ENCODE measurements around the gene MB.

MB gene

GRCh38 chr22:35612903-35613302, 4.2 kb downstream of the MB start:
- DNase-seq = no peak

GRCh38 chr22:35611891-35612576, 5.1 kb downstream of the MB start:
- no peak for DNase-seq

- no peak for DNase-seq
These were observed 5.8 kb downstream of the MB start for GRCh38 chr22:35611200-35611890.

- DNase-seq = no peak
These were observed 6.4 kb downstream of the MB start for GRCh38 chr22:35610741-35611140.

GRCh38 chr22:35609761-35610160, 7.4 kb downstream of the MB start:
- no peak for DNase-seq

DNA sequence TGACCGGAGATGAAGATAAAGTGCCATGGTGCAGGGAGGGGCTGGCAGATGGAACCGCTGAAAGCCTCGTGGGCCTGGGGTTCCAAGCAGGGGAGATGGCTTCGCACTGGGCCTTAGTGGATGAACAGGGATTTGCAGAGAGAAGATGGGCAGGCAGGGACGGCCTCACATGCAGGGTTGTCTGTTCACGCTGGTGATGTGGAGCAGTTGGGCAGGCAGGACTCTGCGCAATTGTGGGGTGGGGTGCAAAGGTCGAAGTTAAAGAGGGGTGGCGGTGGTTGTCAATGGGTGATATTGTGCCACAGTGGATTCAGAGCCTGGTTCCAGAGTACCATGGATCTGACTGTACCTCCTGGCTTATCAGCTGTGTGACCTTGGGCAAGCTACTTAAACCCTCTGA, 7.9 kb downstream of the MB start:
- DNase-seq = no peak

DNA sequence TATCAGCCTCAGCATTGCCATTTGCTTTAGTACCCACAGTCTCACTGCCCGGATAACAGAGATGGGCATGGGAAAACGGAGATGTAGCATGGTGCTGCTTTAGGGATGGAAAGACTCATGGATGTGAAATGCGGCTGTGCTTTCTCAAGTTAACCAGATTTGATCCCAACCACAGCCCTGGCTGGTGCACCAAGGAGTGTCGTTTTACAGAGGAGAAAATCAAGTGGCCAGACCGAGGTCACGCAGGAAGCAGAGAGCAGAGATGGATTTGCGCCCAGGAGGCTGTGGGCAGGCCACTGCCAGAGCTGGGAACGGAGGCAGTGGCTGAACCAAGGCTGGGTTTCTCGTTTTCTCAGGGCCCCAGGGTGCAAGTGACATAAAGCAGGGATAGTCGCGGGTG, 9.0 kb downstream of the MB start:
- DNase-seq = no peak

GRCh38 chr22:35606916-35607315, 10.2 kb downstream of the MB start:
- no peak for DNase-seq

DNA sequence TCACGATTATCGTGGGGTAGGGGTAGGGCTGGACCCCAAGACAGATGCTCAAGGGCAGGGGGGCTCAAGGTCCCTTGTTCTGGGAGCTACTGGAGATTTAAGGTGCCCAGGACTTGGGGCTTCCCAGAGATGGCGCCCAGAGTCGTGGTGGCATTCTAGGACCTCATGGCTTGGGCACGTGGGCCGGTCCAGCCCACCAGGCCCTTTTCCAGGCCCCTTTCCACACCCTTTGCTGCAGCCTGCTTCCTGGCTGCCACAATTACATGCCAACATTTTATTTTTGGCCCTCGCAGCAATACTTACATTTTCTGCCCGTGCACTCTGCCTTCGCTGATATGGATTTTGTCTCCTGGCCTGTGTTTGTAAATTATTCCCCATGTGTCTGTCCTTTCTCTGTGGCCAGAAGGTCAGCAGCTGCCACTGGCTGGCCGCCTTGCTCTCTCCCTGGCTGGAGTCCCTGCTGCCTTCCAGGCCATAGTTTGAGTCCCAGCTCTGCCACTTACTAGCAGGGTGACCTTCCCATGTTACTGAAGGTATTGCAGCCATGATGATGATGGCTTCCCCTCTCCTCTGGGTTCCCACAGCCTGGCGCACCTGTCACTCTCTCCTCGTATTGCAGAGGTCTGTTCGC, 11.2 kb downstream of the MB start:
- no peak for DNase-seq

- no peak for DNase-seq
These were observed 11.8 kb downstream of the MB start for GRCh38 chr22:35605369-35605680.

DNA sequence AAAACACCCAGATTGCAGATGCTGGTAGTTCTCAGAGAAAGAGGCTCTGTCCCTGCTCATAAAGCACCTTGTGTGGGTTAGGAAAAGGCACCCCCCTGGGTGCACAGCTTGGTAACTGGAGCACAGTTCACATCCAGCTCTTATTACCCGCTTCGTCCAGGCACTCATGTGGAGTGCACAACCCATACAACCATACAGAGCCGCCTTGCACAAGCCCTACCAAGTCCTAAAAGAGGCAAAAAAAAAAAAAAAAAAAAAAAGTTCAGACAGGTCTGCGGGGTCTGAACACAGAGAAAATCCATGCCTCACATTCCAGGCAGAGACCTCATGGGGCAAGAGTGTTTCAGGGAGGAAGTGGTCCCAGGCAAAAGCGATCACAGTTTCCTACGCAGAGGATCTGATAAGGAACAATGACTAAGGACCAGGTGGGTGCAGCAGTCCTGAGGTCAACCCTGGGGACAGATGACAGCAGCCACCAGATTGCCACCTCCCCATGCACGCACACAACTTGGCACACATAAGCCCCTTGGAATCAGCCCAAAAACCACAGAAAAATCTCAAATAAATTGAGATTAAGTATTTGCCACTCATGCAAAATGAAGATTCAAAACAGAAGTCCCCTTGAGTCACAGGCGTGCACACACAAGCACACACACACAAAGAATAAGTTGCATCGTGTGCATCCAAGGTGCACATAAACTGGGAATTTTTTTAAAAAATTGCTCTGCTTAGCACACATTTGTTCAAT, 12.3 kb downstream of the MB start:
- DNase-seq = no peak

- DNase-seq = no peak
These were observed 15.2 kb downstream of the MB start for GRCh38 chr22:35601743-35602615.

GRCh38 chr22:35601013-35601580, 16.0 kb downstream of the MB start:
- no peak for DNase-seq

- DNase-seq = no peak
These were observed 16.7 kb downstream of the MB start for GRCh38 chr22:35600476-35600875.

GRCh38 chr22:35599364-35599763, 17.8 kb downstream of the MB start:
- no peak for DNase-seq

GRCh38 chr22:35598396-35598710, 18.8 kb downstream of the MB start:
- no peak for DNase-seq

- DNase-seq = no peak
These were observed 19.3 kb downstream of the MB start for GRCh38 chr22:35597692-35598395.

DNA sequence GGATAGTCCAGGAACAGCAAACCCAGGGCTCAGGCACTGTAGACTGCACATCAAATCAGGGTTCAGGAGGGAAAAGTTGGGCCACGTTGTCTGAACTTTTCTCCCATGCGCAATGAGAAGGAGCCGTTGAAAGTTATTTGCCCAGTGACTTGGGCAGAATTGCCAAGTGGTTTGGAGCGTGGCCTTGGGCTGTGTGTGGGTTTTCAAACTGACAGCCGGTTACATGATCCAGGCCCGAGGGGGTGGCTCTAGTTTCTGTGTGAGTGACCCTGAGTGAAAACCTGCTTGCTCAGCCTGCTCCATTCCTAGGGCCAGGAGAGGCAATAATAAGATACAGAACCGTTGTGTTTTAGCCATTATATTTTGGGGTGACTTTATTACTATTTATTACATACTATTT, 20.3 kb downstream of the MB start:
- no peak for DNase-seq

- DNase-seq = no peak
These were observed 22.4 kb downstream of the MB start for GRCh38 chr22:35594686-35595085.

DNA sequence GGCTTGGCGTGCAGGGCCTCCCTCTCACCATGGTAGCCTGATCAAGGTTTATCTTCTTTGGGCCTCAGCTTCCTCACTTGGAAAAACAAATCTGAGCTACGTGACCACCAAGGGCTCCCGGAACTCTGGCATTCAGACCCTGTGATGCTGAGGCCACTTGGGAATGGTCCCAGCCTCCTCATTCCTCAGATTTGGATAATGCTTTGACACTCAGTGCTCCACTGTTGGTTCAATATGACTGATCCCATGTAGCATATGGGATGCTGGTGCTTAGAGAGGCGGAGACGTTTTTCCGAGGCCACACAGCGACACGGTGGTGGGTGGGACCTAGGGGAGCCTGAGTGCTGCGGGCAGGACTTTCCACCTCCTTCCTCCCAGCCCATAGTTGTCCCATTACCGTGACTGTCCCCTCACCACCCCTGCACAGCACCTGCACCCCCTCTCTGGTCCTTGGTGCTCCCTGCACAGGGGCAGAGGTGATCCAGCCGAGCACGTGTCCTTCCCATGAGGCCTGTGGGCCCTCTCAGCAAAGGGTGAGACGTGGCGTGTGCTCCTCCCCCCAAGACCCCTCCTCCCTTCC, 23.1 kb downstream of the MB start:
- DNase-seq = no peak

GRCh38 chr22:35593071-35593890, 23.8 kb downstream of the MB start:
- no peak for DNase-seq

All from left hindlimb (tissue), 1 donor.